IMR-90 (cell line): ENCODE measurements around the gene FNDC3B.

Source experiments
- CEBPB ChIP-seq: IDR thresholded peaks from 2 replicates; pipeline ENCODE4 v1.6.1; 2012; ENCODE audit warnings: low read depth, low read length, improper control_type of control experiment
- FOS ChIP-seq: fragments of 150-350 bp; IDR thresholded peaks from 2 replicates; pipeline ENCODE4 v1.6.1; 2016; ENCODE audit warnings: low read depth, low read length
- MAFK ChIP-seq: IDR thresholded peaks from 2 replicates; pipeline ENCODE4 v1.6.1; 2012; ENCODE audit warnings: low read depth, low read length, improper control_type of control experiment
- MAZ ChIP-seq: IDR thresholded peaks from 2 replicates; pipeline ENCODE4 v1.6.1; 2012; ENCODE audit warnings: low read depth, mild to moderate bottlenecking, low read length, improper control_type of control experiment, moderate library complexity, borderline replicate concordance
- MXI1 ChIP-seq: IDR thresholded peaks from 2 replicates; pipeline ENCODE4 v1.6.1; 2012; ENCODE audit warnings: low read depth, mild to moderate bottlenecking, low read length, moderate library complexity, borderline replicate concordance
- POLR2A ChIP-seq: IDR thresholded peaks from 2 replicates; pipeline ENCODE4 v1.6.1; 2012; ENCODE audit warnings: mild to moderate bottlenecking, low read depth, low read length
- RAD21 ChIP-seq: IDR thresholded peaks from 2 replicates; pipeline ENCODE4 v1.6.1; 2012; ENCODE audit warnings: low read length, improper control_type of control experiment
- RCOR1 ChIP-seq: IDR thresholded peaks from 2 replicates; pipeline ENCODE4 v1.6.1; 2012; ENCODE audit warnings: mild to moderate bottlenecking, low read length, improper control_type of control experiment; ENCODE audit not compliant: insufficient replicate concordance
- RFX5 ChIP-seq: IDR thresholded peaks from 2 replicates; pipeline ENCODE4 v1.8.0; 2012; ENCODE audit warnings: low read depth, mild to moderate bottlenecking, low read length, moderate library complexity
- SMC3 ChIP-seq: fragments of 150-350 bp; IDR thresholded peaks from 2 replicates; pipeline ENCODE4 v1.6.1; 2016; ENCODE audit warnings: low read depth, mild to moderate bottlenecking, antibody characterized with exemption, low read length, moderate library complexity
- TF ChIP-seq, protein P1 (sequence below): conservative IDR thresholded peaks from 2 replicates; pipeline ENCODE4 v1.5.1; 2012; ENCODE audit warnings: mild to moderate bottlenecking, low read depth, low read length, improper control_type of control experiment
- TF ChIP-seq, protein P2 (sequence below): fragments of 150-350 bp; IDR thresholded peaks from 2 replicates; pipeline ENCODE4 v1.6.1; 2016; ENCODE audit warnings: low read depth, mild to moderate bottlenecking, low read length, moderate library complexity, borderline replicate concordance

GRCh38 chr3:172223870-172224269 lies 184.5 kb downstream of the FNDC3B start:
- TF ChIP-seq RAD21: no peak
- TF ChIP-seq CEBPB: no peak
- TF ChIP-seq, protein P1, sequence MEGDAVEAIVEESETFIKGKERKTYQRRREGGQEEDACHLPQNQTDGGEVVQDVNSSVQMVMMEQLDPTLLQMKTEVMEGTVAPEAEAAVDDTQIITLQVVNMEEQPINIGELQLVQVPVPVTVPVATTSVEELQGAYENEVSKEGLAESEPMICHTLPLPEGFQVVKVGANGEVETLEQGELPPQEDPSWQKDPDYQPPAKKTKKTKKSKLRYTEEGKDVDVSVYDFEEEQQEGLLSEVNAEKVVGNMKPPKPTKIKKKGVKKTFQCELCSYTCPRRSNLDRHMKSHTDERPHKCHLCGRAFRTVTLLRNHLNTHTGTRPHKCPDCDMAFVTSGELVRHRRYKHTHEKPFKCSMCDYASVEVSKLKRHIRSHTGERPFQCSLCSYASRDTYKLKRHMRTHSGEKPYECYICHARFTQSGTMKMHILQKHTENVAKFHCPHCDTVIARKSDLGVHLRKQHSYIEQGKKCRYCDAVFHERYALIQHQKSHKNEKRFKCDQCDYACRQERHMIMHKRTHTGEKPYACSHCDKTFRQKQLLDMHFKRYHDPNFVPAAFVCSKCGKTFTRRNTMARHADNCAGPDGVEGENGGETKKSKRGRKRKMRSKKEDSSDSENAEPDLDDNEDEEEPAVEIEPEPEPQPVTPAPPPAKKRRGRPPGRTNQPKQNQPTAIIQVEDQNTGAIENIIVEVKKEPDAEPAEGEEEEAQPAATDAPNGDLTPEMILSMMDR: no peak
- TF ChIP-seq RCOR1: no peak
- peak; percentile 28; the same call in 1 of the 2 replicates for TF ChIP-seq MAFK
- TF ChIP-seq POLR2A: no peak
- no peak for TF ChIP-seq SMC3
- TF ChIP-seq MXI1: no peak
- no peak for TF ChIP-seq MAZ
- TF ChIP-seq, protein P2, sequence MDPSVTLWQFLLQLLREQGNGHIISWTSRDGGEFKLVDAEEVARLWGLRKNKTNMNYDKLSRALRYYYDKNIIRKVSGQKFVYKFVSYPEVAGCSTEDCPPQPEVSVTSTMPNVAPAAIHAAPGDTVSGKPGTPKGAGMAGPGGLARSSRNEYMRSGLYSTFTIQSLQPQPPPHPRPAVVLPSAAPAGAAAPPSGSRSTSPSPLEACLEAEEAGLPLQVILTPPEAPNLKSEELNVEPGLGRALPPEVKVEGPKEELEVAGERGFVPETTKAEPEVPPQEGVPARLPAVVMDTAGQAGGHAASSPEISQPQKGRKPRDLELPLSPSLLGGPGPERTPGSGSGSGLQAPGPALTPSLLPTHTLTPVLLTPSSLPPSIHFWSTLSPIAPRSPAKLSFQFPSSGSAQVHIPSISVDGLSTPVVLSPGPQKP: no peak
- no peak for TF ChIP-seq FOS
- TF ChIP-seq RFX5: no peak
